ENCODE data around the gene PPP1R36. TPM values are rescaled to one million over a fixed set of nuclear protein-coding genes. Genes with fewer than 3 reads are reported as not detected.

PPP1R36 gene
- total RNA-seq, 1 experiment from 2014 or later = 0.50 TPM

DNA sequence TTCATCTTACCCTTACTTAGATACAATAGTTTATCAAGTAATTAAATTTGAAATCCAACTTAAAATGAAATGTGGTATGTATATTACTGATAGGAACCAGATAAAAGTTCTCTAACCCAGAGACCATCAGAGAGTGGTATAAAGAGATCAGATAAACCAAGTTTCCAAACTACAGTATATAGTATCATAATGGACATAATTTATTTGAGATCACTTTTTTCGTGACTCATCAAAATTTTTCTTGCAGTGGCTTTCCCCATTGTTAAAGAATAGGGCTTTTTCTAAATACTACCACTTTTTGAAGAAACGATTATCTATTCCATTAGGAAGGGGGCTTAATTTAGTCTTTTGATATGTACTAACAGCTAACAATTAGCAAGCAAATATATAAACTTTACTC lies 24.4 kb upstream of the PPP1R36 start:
- no peak overlapping the region for H3K4me3 Mint-ChIP-seq
- no peaks in the 10 kb centered on the region for H3K4me1 Mint-ChIP-seq
- no peak overlapping the region for H2BK5ac ChIP-seq (ENCODE audit: insufficient read length, low read length)
- H4K91ac ChIP-seq (ENCODE audit: insufficient read length, low read depth, low read length) = no peak overlapping the region
- TF ChIP-seq, protein P1, sequence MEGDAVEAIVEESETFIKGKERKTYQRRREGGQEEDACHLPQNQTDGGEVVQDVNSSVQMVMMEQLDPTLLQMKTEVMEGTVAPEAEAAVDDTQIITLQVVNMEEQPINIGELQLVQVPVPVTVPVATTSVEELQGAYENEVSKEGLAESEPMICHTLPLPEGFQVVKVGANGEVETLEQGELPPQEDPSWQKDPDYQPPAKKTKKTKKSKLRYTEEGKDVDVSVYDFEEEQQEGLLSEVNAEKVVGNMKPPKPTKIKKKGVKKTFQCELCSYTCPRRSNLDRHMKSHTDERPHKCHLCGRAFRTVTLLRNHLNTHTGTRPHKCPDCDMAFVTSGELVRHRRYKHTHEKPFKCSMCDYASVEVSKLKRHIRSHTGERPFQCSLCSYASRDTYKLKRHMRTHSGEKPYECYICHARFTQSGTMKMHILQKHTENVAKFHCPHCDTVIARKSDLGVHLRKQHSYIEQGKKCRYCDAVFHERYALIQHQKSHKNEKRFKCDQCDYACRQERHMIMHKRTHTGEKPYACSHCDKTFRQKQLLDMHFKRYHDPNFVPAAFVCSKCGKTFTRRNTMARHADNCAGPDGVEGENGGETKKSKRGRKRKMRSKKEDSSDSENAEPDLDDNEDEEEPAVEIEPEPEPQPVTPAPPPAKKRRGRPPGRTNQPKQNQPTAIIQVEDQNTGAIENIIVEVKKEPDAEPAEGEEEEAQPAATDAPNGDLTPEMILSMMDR (conservative IDR thresholded peaks at IDR 0.05) = no peak
- H3K9ac ChIP-seq (ENCODE audit: extremely low read depth, insufficient read length, low read length) = no peak overlapping the region
- peaks cover 0 to 4% (median 0%) of the 10 kb centered on the region in 3 experiments; a peak in 4 of 7 replicates for H3K36me3 Mint-ChIP-seq (ENCODE audit: insufficient read depth in 1 of 3, low read depth in 3 of 3)
- no peak overlapping the region for H3K27ac ChIP-seq (ENCODE audit: insufficient read length, low read depth, low read length)
- no peak overlapping the region for H3T11ph ChIP-seq (ENCODE audit: low read length)
- H3K14ac ChIP-seq (ENCODE audit: insufficient read depth, low read length) = no peak overlapping the region
- no peak overlapping the region for H3K56ac ChIP-seq (ENCODE audit: insufficient read length, low read depth, low read length)
- H3K23me2 ChIP-seq (ENCODE audit: insufficient read length, low read depth, low read length, poor library complexity, severe bottlenecking) = no peaks in the 10 kb centered on the region
- DNase-seq = no peak
- peak overlapping the region in 1 of 3 experiments; percentile 32; a peak in 1 of 7 replicates for H3K27ac Mint-ChIP-seq
- H2BK12ac ChIP-seq (ENCODE audit: insufficient read length, low read depth, low read length) = no peak overlapping the region
- no peaks in the 10 kb centered on the region for H3K27me3 Mint-ChIP-seq (ENCODE audit: low read depth)
- no peak overlapping the region for H3K18ac ChIP-seq (ENCODE audit: insufficient read length, low read depth, low read length)
- no peak overlapping the region for H3K23ac ChIP-seq (ENCODE audit: insufficient read length, low read depth, low read length)
- H3K9me3 ChIP-seq (ENCODE audit: control insufficient read depth, low read depth, low read length) = no peaks in the 10 kb centered on the region
- no peak overlapping the region for H4K8ac ChIP-seq (replicated peaks; ENCODE audit: insufficient read length, low read depth, low read length)
- H3K4me1 ChIP-seq (ENCODE audit: insufficient read depth, low read length) = no peaks in the 10 kb centered on the region
- H3K79me2 ChIP-seq (ENCODE audit: insufficient read depth, low read length) = no peaks in the 10 kb centered on the region
- H4K20me1 ChIP-seq (ENCODE audit: control insufficient read depth, insufficient read depth, insufficient read length) = no peaks in the 10 kb centered on the region
- no peaks in the 10 kb centered on the region for H3K9me3 Mint-ChIP-seq
- peaks cover under 1% of the 10 kb centered on the region for H3K79me1 ChIP-seq (ENCODE audit: insufficient read depth, low read depth, low read length, poor library complexity, severe bottlenecking)
- H2AFZ ChIP-seq (ENCODE audit: low read length) = no peak overlapping the region
- no CpG with 5 or more reads among the region's 2 CpGs for WGBS (ENCODE audit: extremely low coverage, insufficient read length, low lambda C conversion rate)
- no peak overlapping the region for H2AK5ac ChIP-seq (ENCODE audit: insufficient read length, low read length)
- no peak overlapping the region for H2BK20ac ChIP-seq (ENCODE audit: low read depth, low read length, poor library complexity, severe bottlenecking)
- no peak overlapping the region for H3K4me2 ChIP-seq (ENCODE audit: insufficient read depth, insufficient read length, low read length)
- H2BK15ac ChIP-seq (ENCODE audit: low read depth, low read length) = no peak overlapping the region
- no peaks in the 10 kb centered on the region for H3K27me3 ChIP-seq (ENCODE audit: insufficient read depth, low read length)
- no peak overlapping the region for H3K4ac ChIP-seq (ENCODE audit: low read depth, low read length)
- H4K5ac ChIP-seq (ENCODE audit: insufficient read length, low read depth, low read length) = no peak overlapping the region
- H2BK120ac ChIP-seq (ENCODE audit: low read depth, low read length, poor library complexity, severe bottlenecking) = no peak overlapping the region

All from H9 (cell line).